GM10248 (cell line): ENCODE data around the gene KLHDC4.

ENCODE experiments used
- CTCF ChIA-PET: fragments of 300-600 bp; sonication (Branson Sonifier 250); formaldehyde crosslinking; extraction: SDS; loops from one replicate; lab custom pipeline; 2021; ENCODE audit warnings: antibody characterized with exemption; lab: Yijun Ruan, JAX
- POLR2A ChIA-PET: fragments of 350-650 bp; sonication (Branson Sonifier 250); formaldehyde crosslinking; extraction: SDS; loops from one replicate; lab custom pipeline; 2020; ENCODE audit warnings: antibody characterized with exemption; lab: Yijun Ruan, JAX
- DNase-seq: peaks from one replicate; pipeline ENCODE4 v3.0.0; 2012; ENCODE audit errors: extremely low spot score
- CTCF ChIP-seq: IDR thresholded peaks from 2 replicates; pipeline ENCODE4 v1.5.1; 2012; ENCODE audit warnings: mild to moderate bottlenecking, low read depth; ENCODE audit errors: extremely low read depth, missing control alignments, control extremely low read depth

KLHDC4 gene

GRCh38 chr16:87679593-87680271 lies 86.1 kb downstream of the KLHDC4 start:
- DNase-seq, result no peak
- TF ChIP-seq CTCF, result no peak
- POLR2A ChIA-PET, result no interaction called here
- CTCF ChIA-PET, result interaction anchor here (1.6 kb wide), 1 partner anchor 22 kb away, joined by 8 read pairs; no protein-coding TSS in a partner anchor

- TF ChIP-seq CTCF, result no peak
- CTCF ChIA-PET, result interaction anchor here (1.6 kb wide), 1 partner anchor 24 kb away, joined by 8 read pairs; no protein-coding TSS in a partner anchor
- POLR2A ChIA-PET, result no interaction called here
- DNase-seq, result no peak
Observed at GRCh38 chr16:87678618-87679017, 87.2 kb downstream of the KLHDC4 start.

- TF ChIP-seq CTCF, result no peak
- DNase-seq, result no peak
- ChIA-PET POLR2A (no interaction called here), CTCF (no interaction called here)
Observed at GRCh38 chr16:87677830-87678229, 88.0 kb downstream of the KLHDC4 start.

- DNase-seq, result no peak
- CTCF ChIA-PET, result no interaction called here
- no peak for TF ChIP-seq CTCF
- POLR2A ChIA-PET, result no interaction called here
Observed at GRCh38 chr16:87675111-87675719, 90.6 kb downstream of the KLHDC4 start.

GRCh38 chr16:87674419-87674818 lies 91.4 kb downstream of the KLHDC4 start:
- POLR2A ChIA-PET, result no interaction called here
- no peak for TF ChIP-seq CTCF
- DNase-seq, result no peak
- CTCF ChIA-PET, result no interaction called here

- no peak for TF ChIP-seq CTCF
- ChIA-PET POLR2A (no interaction called here), CTCF (no interaction called here)
- no peak for DNase-seq
Observed at GRCh38 chr16:87671715-87672270, 94.0 kb downstream of the KLHDC4 start.
